ENCODE data around the gene STMN1.

The STMN1 gene

DNA sequence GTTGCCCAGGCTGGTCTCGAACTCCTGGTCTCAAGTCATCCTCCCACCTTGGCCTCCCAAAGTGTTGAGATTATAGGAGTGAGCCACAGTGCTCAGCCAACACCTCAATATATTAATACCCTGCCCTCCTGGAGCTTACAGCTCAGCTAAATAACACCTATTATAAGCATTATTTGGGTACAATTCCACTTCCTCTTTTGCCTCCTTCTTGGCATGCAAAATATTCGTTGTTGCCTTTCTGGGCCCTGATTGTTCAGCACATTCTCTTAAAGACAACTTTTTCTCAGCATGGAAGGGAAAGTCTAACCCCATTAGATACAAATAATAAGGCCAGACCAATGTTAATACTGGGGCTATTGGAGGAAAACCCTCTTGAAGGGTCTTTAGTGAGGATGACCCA lies 33.5 kb downstream of the STMN1 start:
- H3K18ac ChIP-seq (ENCODE audit: low read length), result no peak overlapping the region
- no peak overlapping the region for H4K12ac ChIP-seq (ENCODE audit: low read depth, low read length)
- no peak overlapping the region for H2BK120ac ChIP-seq (ENCODE audit: insufficient read depth, low read length, poor library complexity)
- H3K27me3 ChIP-seq (ENCODE audit: insufficient read depth, low read length), result no peaks in the 10 kb centered on the region
- peaks cover 12% of the 10 kb centered on the region for H3K79me2 ChIP-seq (ENCODE audit: control insufficient read depth, insufficient read depth, low read length, poor library complexity)
- H2BK12ac ChIP-seq (ENCODE audit: low read length), result no peak overlapping the region
- no peak overlapping the region for H3K4ac ChIP-seq (ENCODE audit: low read depth, low read length)
- no peak overlapping the region for H4K91ac ChIP-seq (ENCODE audit: low read depth, low read length)
- no peak overlapping the region for H2AFZ ChIP-seq (ENCODE audit: insufficient read depth, low read length, poor library complexity)
- H4K8ac ChIP-seq (ENCODE audit: low read depth, low read length), result no peak overlapping the region
- peaks cover 20 to 26% of the 10 kb centered on the region in 2 experiments for H3K4me1 ChIP-seq (ENCODE audit: control insufficient read depth in 1 of 2, insufficient read depth in 2 of 2, low read length in 2 of 2)
- H3K4me3 ChIP-seq (ENCODE audit: low read depth, low read length), result no peak overlapping the region
- peaks cover 9 to 16% of the 10 kb centered on the region in 2 experiments for H3K36me3 ChIP-seq (ENCODE audit: control insufficient read depth in 1 of 2, insufficient read depth in 2 of 2, low read length in 2 of 2)
- no peak overlapping the region for H3K14ac ChIP-seq (ENCODE audit: low read length)
- H3K23ac ChIP-seq (ENCODE audit: low read length), result no peak overlapping the region
- no peaks in the 10 kb centered on the region for H3K9me3 ChIP-seq (ENCODE audit: insufficient read depth, low read depth, low read length)
- H3K27ac ChIP-seq (ENCODE audit: low read depth, low read length), result no peak overlapping the region
- H2AK5ac ChIP-seq (ENCODE audit: low read length), result no peak overlapping the region
- no peak for DNase-seq
- H3K79me1 ChIP-seq (ENCODE audit: low read length), result peaks cover 19% of the 10 kb centered on the region
- no peak overlapping the region for H2BK5ac ChIP-seq (ENCODE audit: low read depth, low read length, poor library complexity)
- WGBS (ENCODE audit: extremely low coverage, insufficient coverage, insufficient read length), result no CpG with 5 or more reads among the region's 2 CpGs
- H3K4me2 ChIP-seq (ENCODE audit: low read length), result no peak overlapping the region
- H3K9ac ChIP-seq (ENCODE audit: low read length), result no peak overlapping the region

DNA sequence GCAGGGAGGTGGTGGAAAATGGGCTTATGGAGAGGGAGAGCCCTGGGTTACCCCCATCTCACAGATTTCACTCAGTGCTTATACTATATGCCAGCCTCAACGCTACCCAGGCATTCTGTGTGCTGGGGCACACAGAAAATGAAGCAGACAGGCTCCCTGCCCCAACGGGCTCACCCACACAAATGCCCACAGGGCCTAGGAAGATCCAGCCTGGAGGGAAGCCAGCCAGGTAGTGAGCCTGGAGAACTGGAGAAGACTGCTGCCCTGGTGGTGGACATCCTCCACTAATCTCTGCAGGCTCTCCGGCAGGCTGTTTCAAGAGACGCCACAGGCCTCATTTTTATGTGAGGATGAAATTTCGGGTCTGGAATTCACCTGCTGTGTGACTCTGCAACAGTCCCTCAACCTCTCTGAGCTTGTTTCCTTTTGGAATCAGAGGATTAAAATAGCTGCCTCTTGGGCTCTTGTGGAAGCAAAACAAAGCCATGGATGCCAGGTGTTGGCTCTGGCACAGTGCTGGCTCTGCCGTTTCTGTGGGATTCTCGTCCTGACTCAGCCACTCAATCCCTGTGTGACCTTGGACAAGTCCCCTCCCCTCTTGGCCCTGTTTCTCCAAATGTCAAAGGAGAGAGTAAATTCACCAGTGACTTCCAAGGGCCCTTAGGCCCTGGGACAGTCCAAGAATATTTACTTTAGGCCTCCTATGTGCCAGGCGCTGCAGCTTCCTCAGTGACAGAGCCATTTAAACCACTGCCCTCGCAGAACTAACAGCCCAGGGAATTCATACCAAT lies 34.3 kb downstream of the STMN1 start:
- H2BK12ac ChIP-seq (ENCODE audit: low read length), result no peak overlapping the region
- no peak overlapping the region for H4K12ac ChIP-seq (ENCODE audit: low read depth, low read length)
- H3K4me1 ChIP-seq (ENCODE audit: control insufficient read depth in 1 of 2, insufficient read depth in 2 of 2, low read length in 2 of 2), result peaks cover 20 to 27% of the 10 kb centered on the region in 2 experiments
- H3K23ac ChIP-seq (ENCODE audit: low read length), result no peak overlapping the region
- no peak overlapping the region for H3K14ac ChIP-seq (ENCODE audit: low read length)
- H2BK5ac ChIP-seq (ENCODE audit: low read depth, low read length, poor library complexity), result no peak overlapping the region
- peaks cover 19% of the 10 kb centered on the region for H3K79me1 ChIP-seq (ENCODE audit: low read length)
- no CpG with 5 or more reads among the region's 9 CpGs for WGBS (ENCODE audit: extremely low coverage, insufficient coverage, insufficient read length)
- no peak overlapping the region for H4K91ac ChIP-seq (ENCODE audit: low read depth, low read length)
- H3K27ac ChIP-seq (ENCODE audit: low read depth, low read length), result no peak overlapping the region
- H4K8ac ChIP-seq (ENCODE audit: low read depth, low read length), result no peak overlapping the region
- no peak overlapping the region for H3K18ac ChIP-seq (ENCODE audit: low read length)
- H2BK120ac ChIP-seq (ENCODE audit: insufficient read depth, low read length, poor library complexity), result no peak overlapping the region
- H3K9me3 ChIP-seq (ENCODE audit: insufficient read depth, low read depth, low read length), result no peaks in the 10 kb centered on the region
- peaks cover 12% of the 10 kb centered on the region for H3K79me2 ChIP-seq (ENCODE audit: control insufficient read depth, insufficient read depth, low read length, poor library complexity)
- H3K27me3 ChIP-seq (ENCODE audit: insufficient read depth, low read length), result no peaks in the 10 kb centered on the region
- H3K36me3 ChIP-seq (ENCODE audit: control insufficient read depth in 1 of 2, insufficient read depth in 2 of 2, low read length in 2 of 2), result peaks cover 9 to 20% of the 10 kb centered on the region in 2 experiments
- no peak overlapping the region for H2AK5ac ChIP-seq (ENCODE audit: low read length)
- no peak overlapping the region for H3K9ac ChIP-seq (ENCODE audit: low read length)
- no peak overlapping the region for H3K4me2 ChIP-seq (ENCODE audit: low read length)
- H2AFZ ChIP-seq (ENCODE audit: insufficient read depth, low read length, poor library complexity), result no peak overlapping the region
- no peak overlapping the region for H3K4me3 ChIP-seq (ENCODE audit: low read depth, low read length)
- DNase-seq, result no peak
- H3K4ac ChIP-seq (ENCODE audit: low read depth, low read length), result no peak overlapping the region

DNA sequence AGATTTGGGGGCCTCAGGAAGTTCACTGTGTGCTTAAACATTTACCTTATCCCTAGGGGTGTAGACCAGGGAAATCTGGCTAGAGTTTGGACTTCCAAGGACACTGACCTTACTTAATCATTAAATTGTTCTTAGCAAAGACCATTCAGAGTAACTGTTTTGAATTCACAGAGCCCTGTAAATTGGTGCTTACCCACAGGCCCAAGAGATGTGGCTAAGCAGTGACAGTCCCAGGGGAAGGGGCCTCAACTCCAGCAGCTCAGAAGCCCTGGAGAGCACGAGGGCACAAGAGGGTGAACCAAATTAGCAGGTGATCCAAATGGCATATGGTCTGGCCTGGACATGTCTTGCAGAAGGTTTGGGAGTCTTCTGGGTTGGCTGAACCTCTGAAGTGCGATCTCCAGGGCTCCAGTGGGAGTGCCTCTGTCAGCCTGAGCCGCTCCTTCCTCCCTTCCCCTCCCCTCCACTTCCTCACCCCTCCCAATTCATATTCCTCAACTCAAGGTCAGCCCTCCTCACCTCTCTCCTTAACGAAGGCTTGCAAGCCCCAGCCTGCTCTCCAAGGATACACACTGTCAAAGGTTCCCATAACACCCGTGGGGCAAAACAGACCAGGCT lies 35.0 kb downstream of the STMN1 start:
- Histone ChIP-seq H4K8ac (ENCODE audit: low read depth, low read length) (no peak overlapping the region), H3K9ac (ENCODE audit: low read length) (no peak overlapping the region), H3K4me2 (ENCODE audit: low read length) (no peak overlapping the region), H3K4ac (ENCODE audit: low read depth, low read length) (no peak overlapping the region), H2BK120ac (ENCODE audit: insufficient read depth, low read length, poor library complexity) (no peak overlapping the region), H3K14ac (ENCODE audit: low read length) (no peak overlapping the region), H3K4me3 (ENCODE audit: low read depth, low read length) (no peak overlapping the region), H3K27me3 (ENCODE audit: insufficient read depth, low read length) (no peaks in the 10 kb centered on the region), H3K36me3 (ENCODE audit: control insufficient read depth in 1 of 2, insufficient read depth in 2 of 2, low read length in 2 of 2) (peaks cover 9 to 20% of the 10 kb centered on the region in 2 experiments), H3K79me1 (ENCODE audit: low read length) (peaks cover 18% of the 10 kb centered on the region), H3K23ac (ENCODE audit: low read length) (no peak overlapping the region), H3K4me1 (ENCODE audit: control insufficient read depth in 1 of 2, insufficient read depth in 2 of 2, low read length in 2 of 2) (peaks cover 18 to 23% of the 10 kb centered on the region in 2 experiments), H4K91ac (ENCODE audit: low read depth, low read length) (no peak overlapping the region), H2BK12ac (ENCODE audit: low read length) (no peak overlapping the region), H2BK5ac (ENCODE audit: low read depth, low read length, poor library complexity) (no peak overlapping the region), H3K18ac (ENCODE audit: low read length) (no peak overlapping the region), H3K9me3 (ENCODE audit: insufficient read depth, low read depth, low read length) (no peaks in the 10 kb centered on the region), H2AFZ (ENCODE audit: insufficient read depth, low read length, poor library complexity) (no peak overlapping the region), H3K27ac (ENCODE audit: low read depth, low read length) (no peak overlapping the region), H4K12ac (ENCODE audit: low read depth, low read length) (no peak overlapping the region), H2AK5ac (ENCODE audit: low read length) (no peak overlapping the region), H3K79me2 (ENCODE audit: control insufficient read depth, insufficient read depth, low read length, poor library complexity) (peaks cover 11% of the 10 kb centered on the region)
- DNase-seq, result no peak
- no CpG with 5 or more reads among the region's 5 CpGs for WGBS (ENCODE audit: extremely low coverage, insufficient coverage, insufficient read length)

DNA sequence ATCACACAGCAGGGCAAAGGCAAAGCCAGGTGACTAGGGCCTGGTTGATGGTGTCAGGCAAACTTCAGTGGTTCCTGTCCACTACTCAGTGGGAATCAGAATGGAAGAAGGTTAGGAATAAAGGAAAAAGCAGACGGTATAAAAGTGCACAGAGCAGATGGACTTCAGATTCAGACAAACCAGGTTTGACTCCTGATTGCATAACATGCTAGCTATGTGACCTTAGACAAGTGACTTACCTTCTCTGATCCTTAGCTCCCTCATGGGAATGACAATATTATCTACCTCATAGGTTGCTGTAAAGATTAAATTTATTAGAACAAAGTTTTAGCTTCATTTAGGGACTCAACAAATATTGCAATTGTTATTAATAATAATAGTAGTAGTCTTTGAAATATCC lies 35.6 kb downstream of the STMN1 start:
- Histone ChIP-seq H3K4me2 (ENCODE audit: low read length) (no peak overlapping the region), H3K79me2 (ENCODE audit: control insufficient read depth, insufficient read depth, low read length, poor library complexity) (peaks cover 11% of the 10 kb centered on the region), H2BK5ac (ENCODE audit: low read depth, low read length, poor library complexity) (no peak overlapping the region), H3K23ac (ENCODE audit: low read length) (no peak overlapping the region), H3K4ac (ENCODE audit: low read depth, low read length) (no peak overlapping the region), H3K9me3 (ENCODE audit: insufficient read depth, low read depth, low read length) (no peaks in the 10 kb centered on the region), H3K14ac (ENCODE audit: low read length) (no peak overlapping the region), H4K12ac (ENCODE audit: low read depth, low read length) (no peak overlapping the region), H2BK120ac (ENCODE audit: insufficient read depth, low read length, poor library complexity) (no peak overlapping the region), H3K79me1 (ENCODE audit: low read length) (peaks cover 12% of the 10 kb centered on the region), H4K8ac (ENCODE audit: low read depth, low read length) (no peak overlapping the region), H4K91ac (ENCODE audit: low read depth, low read length) (no peak overlapping the region), H2AFZ (ENCODE audit: insufficient read depth, low read length, poor library complexity) (no peak overlapping the region), H3K36me3 (ENCODE audit: control insufficient read depth in 1 of 2, insufficient read depth in 2 of 2, low read length in 2 of 2) (peaks cover 9 to 20% of the 10 kb centered on the region in 2 experiments), H2BK12ac (ENCODE audit: low read length) (no peak overlapping the region), H3K27me3 (ENCODE audit: insufficient read depth, low read length) (no peaks in the 10 kb centered on the region), H3K18ac (ENCODE audit: low read length) (no peak overlapping the region), H2AK5ac (ENCODE audit: low read length) (no peak overlapping the region), H3K4me1 (ENCODE audit: control insufficient read depth in 1 of 2, insufficient read depth in 2 of 2, low read length in 2 of 2) (peaks cover 15 to 20% of the 10 kb centered on the region in 2 experiments), H3K9ac (ENCODE audit: low read length) (no peak overlapping the region), H3K27ac (ENCODE audit: low read depth, low read length) (no peak overlapping the region), H3K4me3 (ENCODE audit: low read depth, low read length) (no peak overlapping the region)
- DNase-seq, result no peak
- WGBS (ENCODE audit: extremely low coverage, insufficient coverage, insufficient read length), result no CpG with 5 or more reads among the region's 1 CpG

All from trophoblast cell (in vitro differentiated cells and primary cell).